Bronchus fibroblast of lung (primary cell): ENCODE data around the gene SH3GLB2. TPM values are rescaled to one million over a fixed set of nuclear protein-coding genes. Genes with fewer than 3 reads are reported as not detected.

Source experiments
- total RNA-seq: library from RNA; depleted of rRNA; stranded (reverse); fragments of >200 nt; gene quantifications from 2 replicates; pipeline ENCODE4 v1.2.3, GENCODE V29; 2015

SH3GLB2 gene
- 38.5 and 45.9 TPM in 2 replicates for total RNA-seq

GRCh38 chr9:129028192-129028966, at the start of gene SH3GLB2:
Gene SH3GLB2 (minus strand): TSS chr9:129028331. CDS start chr9:129028154, 177 bp downstream.

GRCh38 chr9:129036241-129036922, 8.3 kb upstream of the SH3GLB2 start, which contains the start of gene MIGA2:
Gene MIGA2 (plus strand): TSS chr9:129036626. CDS start chr9:129040595, 3,969 bp downstream.

Other genes starting within 250 kb of the SH3GLB2 start
- gene TBC1D13, start 241.1 kb downstream of the SH3GLB2 start, total RNA-seq = 10.8 and 12.3 TPM in 2 replicates
- 26.2 and 26.6 TPM in 2 replicates for gene ENDOG, start 209.8 kb downstream of the SH3GLB2 start, total RNA-seq
- gene SPOUT1, start 198.5 kb downstream of the SH3GLB2 start, total RNA-seq = 33.1 and 35.7 TPM in 2 replicates
- gene KYAT1, start 146.4 kb downstream of the SH3GLB2 start, total RNA-seq = 10.8 and 14.7 TPM in 2 replicates
- gene LRRC8A, start 146.2 kb downstream of the SH3GLB2 start, total RNA-seq = 43.7 and 51.4 TPM in 2 replicates
- 15.9 and 19.0 TPM in 2 replicates for gene PHYHD1, start 107.3 kb downstream of the SH3GLB2 start, total RNA-seq
- gene DOLK, start 80.7 kb downstream of the SH3GLB2 start, total RNA-seq = 22.9 and 28.7 TPM in 2 replicates
- gene NUP188, start 80.6 kb downstream of the SH3GLB2 start, total RNA-seq = 35.5 and 38.1 TPM in 2 replicates
- gene MIGA2, start 8.3 kb upstream of the SH3GLB2 start, total RNA-seq = 11.9 and 14.3 TPM in 2 replicates
- gene DOLPP1, start 52.8 kb upstream of the SH3GLB2 start, total RNA-seq = 13.4 and 13.8 TPM in 2 replicates
- 50.4 and 54.8 TPM in 2 replicates for gene CRAT, start 82.5 kb upstream of the SH3GLB2 start, total RNA-seq
- 129 and 131 TPM in 2 replicates for gene PTPA, start 83.1 kb upstream of the SH3GLB2 start, total RNA-seq
- gene IER5L, start 149.9 kb upstream of the SH3GLB2 start, total RNA-seq = 53.5 and 58.3 TPM in 2 replicates